NAMALWA (cell line): ENCODE measurements around the gene TRMT112.
A peak's percentile ranks its signal among the peaks of the same experiment; 100 is the strongest.

Experiments
- DNase-seq: peaks from one replicate; pipeline ENCODE4 v3.0.0-alpha.2; 2015; ENCODE audit warnings: low spot score

TRMT112 gene

GRCh38 chr11:64291752-64292459, 25.5 kb downstream of the TRMT112 start:
- DNase-seq, result no peak

GRCh38 chr11:64291262-64291751, 26.1 kb downstream of the TRMT112 start, which contains the start of gene KCNK4:
TSS of gene KCNK4 (plus strand) at chr11:64291302. CDS start at chr11:64293019, 1,717 bp downstream.
- no peak for DNase-seq

GRCh38 chr11:64290352-64291261, 26.8 kb downstream of the TRMT112 start:
- no peak for DNase-seq

DNA sequence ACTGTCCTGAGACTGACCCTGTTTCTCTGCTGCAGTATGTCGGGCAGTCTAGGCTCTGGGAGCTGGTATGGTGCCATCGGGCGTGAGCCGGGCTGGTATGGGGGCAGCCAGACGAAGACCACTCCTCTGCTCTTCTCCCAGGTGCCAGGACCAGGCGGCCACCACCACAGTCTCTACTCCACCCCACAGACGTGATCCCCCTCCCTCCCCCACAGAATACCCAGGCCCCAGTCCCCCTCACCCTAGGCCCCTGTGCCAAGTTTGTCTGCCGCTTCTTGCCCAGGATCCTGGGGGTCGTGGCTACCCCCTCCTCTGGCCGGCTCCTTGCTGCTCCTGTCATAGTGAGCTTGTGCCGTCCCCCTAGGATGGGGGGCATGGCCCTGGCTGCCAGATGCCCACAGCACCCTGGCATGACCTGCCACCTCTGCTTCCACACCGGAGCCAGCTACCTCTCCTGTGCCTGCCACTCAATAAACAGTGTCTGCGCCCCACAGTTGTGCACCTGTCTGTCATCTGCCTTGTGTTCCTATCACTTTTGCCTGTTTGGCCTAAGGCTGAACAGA, 28.3 kb downstream of the TRMT112 start:
- DNase-seq, result no peak

- DNase-seq, result no peak
Observed at GRCh38 chr11:64288353-64288750, 29.0 kb downstream of the TRMT112 start.

DNA sequence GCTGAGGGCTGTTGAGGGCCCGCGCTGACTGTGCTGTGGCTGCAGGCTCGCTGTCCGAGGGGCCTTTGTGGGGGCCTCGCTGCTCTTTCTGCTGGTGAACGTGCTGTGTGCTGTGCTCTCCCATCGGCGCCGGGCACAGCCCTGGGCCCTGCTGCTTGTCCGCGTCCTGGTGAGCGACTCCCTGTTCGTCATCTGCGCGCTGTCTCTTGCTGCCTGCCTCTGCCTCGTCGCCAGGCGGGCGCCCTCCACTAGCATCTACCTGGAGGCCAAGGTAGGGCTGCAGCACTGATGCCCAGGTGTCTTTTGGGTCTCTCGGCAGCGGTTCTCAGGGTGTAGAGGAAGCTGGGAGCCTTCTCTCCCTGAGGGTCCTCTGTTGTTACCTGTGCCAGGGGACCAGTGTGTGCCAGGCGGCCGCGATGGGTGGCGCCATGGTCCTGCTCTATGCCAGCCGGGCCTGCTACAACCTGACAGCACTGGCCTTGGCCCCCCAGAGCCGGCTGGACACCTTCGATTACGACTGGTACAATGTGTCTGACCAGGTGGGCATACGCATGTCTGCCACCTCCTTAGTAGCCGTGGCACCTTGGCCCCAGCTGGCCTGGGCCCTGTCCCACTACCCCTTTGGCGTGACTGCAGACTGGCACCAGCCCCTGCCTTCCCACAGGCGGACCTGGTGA, 29.5 kb downstream of the TRMT112 start:
- no peak for DNase-seq

DNA sequence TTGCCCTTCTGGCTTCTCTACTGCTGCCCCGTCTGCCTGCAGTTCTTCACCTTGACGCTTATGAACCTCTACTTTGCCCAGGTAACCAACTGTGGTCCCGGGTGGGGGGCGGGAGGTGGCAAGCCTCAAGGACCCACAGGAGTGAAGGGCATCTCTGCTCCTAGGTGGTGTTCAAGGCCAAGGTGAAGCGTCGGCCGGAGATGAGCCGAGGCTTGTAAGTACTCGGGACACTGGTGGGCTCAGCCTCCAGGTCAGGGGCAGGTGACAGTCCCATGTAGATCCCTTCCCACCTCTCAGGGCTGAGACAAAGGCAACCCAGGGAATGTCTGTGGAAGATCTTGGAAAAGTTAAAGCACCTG, 30.6 kb downstream of the TRMT112 start:
- no peak for DNase-seq

GRCh38 chr11:64285885-64286800, 31.2 kb downstream of the TRMT112 start:
- peak; percentile 65 for DNase-seq

DNA sequence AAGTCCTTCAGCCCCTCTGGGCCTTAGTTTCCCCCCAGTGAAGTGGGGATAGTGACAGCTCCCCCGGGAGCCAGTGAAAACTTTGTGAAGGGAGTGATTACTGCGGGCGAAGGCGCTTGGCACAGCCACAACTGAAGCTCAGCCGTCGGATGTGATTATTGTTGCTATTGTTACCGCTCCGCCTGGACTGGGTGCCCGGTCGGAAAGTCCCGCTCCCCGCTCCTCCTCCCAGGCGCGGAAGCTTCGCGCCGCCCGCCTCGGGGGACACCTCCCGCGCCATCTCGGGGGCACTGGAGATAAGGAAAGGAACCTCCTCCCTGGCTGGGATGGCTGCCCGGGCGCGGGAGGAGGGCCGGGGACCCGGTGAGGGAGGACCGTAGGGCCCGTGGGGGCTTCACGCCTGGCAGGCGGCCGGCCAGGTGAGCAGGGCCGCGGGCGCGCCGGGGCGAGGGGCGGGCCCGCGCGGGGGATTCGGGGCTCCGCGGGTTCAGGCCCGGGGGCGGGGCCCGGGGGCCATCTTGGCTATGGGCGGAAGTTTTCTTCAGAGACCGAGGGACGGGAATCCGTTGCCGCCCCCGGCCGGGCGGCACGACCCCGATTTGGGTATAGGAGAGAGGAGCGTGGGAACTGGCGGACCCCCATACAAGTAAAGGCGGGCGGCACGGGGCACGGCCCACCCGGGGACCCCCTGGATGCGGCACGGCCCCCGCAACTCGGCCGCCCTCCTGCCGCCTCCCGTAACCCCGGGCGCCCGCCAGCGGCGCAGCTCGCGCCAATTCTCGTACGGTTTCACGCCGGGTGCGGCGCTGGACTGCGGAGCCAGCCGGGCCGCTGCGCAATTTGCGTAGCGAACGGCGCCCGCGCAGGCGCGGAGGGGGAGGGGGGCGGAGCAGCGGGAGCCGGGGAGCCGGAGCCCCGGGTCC, 32.1 kb downstream of the TRMT112 start, which contains the start of gene GPR137:
Gene GPR137 (plus strand): TSS at position 887 of the 923 bp plus-strand sequence. CDS start 677 bp downstream, outside the sequence.
- DNase-seq, result peak; percentile 88

DNA sequence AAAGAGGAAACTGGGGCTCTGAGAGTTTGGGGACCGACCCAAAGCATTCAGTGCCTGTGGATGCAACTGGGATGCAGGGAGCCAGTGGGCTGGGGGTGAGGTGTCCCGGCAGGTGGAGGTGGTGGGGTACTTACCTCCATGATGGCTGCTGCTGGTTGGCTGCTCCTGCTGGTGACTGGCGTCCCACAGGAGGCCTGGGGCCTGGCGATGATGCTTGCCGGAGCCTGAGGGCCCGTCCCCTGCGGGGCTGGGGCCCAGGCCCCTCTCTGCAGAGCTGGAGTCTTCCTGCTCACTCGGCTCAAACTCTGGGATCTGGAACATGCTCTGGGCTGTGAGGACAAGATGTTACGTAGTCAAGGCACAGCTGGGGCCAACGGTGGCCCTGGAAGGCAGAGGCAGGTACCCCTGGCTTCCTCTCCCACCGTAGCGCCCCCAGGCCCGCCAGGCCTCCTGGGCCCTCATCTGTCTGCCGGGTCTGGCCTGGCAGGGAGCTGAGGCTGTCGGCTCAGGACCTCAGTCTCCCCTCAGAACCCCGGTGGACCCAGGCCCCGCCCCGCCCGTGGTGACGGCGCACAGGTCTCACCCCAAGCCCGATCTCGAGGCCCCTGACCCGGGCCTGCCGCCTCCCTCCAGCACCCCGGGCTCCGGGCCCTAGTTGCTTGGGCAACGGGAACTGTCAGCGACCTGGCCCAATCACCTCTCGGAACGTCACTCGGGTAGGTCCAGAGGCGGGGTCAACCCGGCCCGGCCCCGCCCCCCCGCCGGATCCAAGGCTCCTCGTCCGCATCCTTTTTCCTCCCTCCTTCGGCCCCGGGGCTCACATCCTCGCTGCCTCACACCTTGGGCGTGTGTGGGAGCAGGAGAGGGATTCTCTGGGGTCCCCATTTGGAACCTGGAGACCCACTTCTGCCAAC, 33.1 kb downstream of the TRMT112 start, which contains the start of gene BAD:
Gene BAD (minus strand): TSS at position 618 of the 914 bp plus-strand sequence. CDS start 297 bp downstream, at position 321.
- DNase-seq, result peak; percentile 95

GRCh38 chr11:64283092-64283491, 34.3 kb downstream of the TRMT112 start:
- no peak for DNase-seq

DNA sequence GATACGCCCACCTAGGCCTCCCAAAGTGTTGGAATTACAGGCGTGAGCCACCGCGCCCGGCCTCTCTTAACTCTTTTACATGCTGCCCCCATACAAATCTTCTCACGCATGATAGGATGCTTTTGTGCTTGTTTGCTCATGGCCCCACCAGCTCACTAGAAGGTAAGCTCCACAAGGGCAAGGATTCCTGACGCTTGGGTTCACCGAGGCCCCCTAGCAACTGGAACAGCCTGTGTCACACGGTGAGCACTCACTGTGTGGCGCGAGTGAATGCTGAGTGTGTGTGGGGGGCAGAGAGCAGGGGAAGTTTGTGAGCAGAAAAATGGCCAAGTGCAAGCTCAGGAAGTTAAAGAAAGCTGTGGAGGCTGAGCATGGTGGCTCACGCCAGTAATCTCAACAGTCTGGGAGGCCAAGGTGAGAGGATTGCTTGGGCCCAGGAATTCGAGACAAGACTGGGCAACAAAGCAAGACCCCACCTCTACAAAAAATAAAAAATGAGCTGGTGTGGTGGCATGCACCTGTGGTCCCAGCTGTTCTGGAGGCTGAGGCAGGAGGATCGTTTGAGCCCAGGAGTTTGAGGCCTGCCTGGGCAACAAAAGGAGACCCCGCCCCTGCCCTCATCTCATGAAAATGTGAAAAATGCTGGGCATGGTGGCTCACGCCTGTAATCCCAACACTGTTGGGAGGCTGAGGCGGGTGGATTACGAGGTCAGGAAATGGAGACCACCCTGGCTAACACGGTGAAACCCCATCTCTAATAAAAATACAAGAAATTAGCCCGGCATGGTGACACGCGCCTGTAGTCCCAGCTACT, 35.2 kb downstream of the TRMT112 start:
- no peak for DNase-seq

DNA sequence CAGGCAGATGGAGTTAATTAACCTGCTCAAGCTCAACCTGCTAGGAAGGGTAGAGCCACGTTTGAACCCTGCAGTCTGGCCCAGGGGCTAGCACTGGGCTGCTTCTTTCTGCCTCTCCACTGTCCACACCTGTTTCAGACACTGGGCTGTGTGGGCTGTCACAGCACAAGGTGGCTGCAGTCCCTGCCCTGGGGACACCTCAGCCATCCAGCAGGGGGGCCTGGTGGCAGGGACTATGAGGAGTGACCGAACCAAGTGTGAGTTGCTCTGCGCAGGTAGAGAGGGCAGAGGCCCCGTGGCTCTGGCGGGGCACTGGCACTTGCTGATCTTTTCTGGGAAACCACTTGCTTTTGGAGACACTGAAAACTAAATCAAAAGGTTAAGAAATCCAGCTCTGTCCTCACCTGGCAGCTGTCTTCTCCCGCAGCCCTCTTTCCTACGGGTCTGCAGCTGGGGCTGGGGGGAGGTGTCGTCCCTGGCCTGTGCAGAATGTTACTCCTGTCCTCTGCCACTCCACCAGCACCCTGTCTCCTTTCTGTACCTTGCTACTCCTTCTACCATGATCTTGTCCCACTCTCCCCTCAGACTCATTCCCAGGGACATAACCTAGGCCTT, 38.7 kb downstream of the TRMT112 start:
- DNase-seq, result no peak

DNA sequence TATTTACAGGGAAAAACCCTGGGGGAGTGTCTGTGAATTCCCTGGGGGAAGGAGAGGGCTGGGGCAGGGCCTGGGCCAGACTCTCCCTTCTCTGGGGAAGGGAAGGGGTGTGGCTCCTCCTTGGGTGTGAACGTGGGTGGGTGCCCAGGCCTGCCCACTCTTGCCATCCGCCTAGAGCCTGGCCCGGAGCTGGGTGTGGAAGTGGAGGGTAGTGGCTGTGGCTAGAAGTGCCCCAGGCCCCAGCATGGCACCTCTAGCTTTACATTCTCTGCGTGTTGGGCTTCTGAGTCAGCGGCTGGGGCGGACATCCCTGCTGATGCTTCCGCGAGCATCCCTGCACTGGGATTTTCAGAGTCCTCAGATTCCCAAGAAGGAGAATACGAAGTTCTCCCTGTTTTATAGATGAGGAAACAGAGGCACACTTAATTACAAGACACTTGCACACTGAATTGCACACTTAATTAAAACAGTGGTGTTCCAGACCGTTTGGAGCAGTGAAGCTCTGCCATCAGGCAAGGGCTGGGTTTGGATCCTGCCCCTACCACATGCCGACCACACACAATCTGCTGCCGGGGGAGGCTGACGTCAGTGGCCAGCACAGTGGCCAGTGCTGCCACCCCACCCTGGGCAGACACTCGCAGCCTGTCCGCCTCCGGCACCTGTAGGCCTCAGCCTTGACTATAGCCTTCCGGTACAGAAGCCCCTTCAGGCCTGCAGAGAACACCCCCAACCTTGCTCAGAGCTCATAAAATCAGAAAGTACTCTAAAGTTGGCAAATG, 40.5 kb downstream of the TRMT112 start:
- DNase-seq, result no peak

- DNase-seq, result no peak
Observed at GRCh38 chr11:64275841-64276240, 41.5 kb downstream of the TRMT112 start.

GRCh38 chr11:64275031-64275800, 42.1 kb downstream of the TRMT112 start:
- no peak for DNase-seq
